ENCODE results near the gene PTPRE.

PTPRE gene

DNA sequence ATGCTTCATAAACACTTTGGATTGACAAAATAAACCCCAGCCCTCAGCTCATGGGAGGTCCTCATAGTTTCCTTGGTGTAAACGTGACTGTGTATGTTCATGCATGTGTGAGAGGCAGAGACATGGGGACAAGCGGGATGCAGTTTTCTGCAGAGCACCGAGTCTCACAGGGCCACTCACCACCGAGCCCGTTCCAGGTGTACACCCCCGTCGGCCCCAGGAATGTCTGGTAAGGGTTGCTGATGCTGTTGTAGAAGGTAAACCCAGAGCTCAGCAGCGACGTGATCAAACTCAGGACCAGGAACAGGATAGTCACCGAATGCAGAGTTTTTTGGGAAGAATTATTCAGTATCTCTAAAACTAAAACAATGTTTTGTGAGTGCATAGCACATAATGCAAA lies 23.4 kb upstream of the PTPRE start:
- H3K9ac ChIP-seq (ENCODE audit: low read length), result no peak overlapping the region
- H3K27ac ChIP-seq (ENCODE audit: low read depth, low read length), result no peak overlapping the region
- no peaks in the 10 kb centered on the region for H3K27me3 ChIP-seq (ENCODE audit: control insufficient read depth in 1 of 2, insufficient read depth in 2 of 2, low read length in 2 of 2)
- no peaks in the 10 kb centered on the region for H3K36me3 ChIP-seq (ENCODE audit: insufficient read depth, low read length)
- no peaks in the 10 kb centered on the region for H3K9me3 ChIP-seq (ENCODE audit: low read length)
- no peak overlapping the region for H3K4me3 ChIP-seq (ENCODE audit: low read depth in 1 of 2, low read length in 2 of 2)
- H3K4me1 ChIP-seq (ENCODE audit: insufficient read depth, low read length), result no peaks in the 10 kb centered on the region

DNA sequence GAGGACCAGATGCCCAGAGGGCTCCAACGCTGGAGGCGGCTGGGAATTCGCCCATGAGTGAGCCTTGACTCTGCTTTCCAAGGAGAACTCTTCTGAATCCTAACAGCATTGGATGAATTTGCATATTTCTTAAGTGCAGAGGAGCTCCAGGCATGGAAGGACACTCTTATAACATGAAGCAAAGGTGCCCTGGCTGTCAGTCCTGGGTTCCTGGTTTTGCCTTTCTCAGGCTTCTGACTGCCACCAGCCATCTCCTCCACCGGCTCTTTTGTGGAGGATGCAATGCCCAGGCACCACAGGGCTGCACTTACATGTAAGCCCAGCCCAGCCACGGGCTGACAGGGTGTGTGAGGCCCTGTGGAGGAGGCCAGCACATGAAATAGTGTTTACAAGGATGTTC lies 22.4 kb upstream of the PTPRE start:
- no peak overlapping the region for H3K9ac ChIP-seq (ENCODE audit: low read length)
- no peaks in the 10 kb centered on the region for H3K9me3 ChIP-seq (ENCODE audit: low read length)
- no peaks in the 10 kb centered on the region for H3K4me1 ChIP-seq (ENCODE audit: insufficient read depth, low read length)
- no peak overlapping the region for H3K4me3 ChIP-seq (ENCODE audit: low read depth in 1 of 2, low read length in 2 of 2)
- no peaks in the 10 kb centered on the region for H3K36me3 ChIP-seq (ENCODE audit: insufficient read depth, low read length)
- no peaks in the 10 kb centered on the region for H3K27me3 ChIP-seq (ENCODE audit: control insufficient read depth in 1 of 2, insufficient read depth in 2 of 2, low read length in 2 of 2)
- H3K27ac ChIP-seq (ENCODE audit: low read depth, low read length), result no peak overlapping the region

DNA sequence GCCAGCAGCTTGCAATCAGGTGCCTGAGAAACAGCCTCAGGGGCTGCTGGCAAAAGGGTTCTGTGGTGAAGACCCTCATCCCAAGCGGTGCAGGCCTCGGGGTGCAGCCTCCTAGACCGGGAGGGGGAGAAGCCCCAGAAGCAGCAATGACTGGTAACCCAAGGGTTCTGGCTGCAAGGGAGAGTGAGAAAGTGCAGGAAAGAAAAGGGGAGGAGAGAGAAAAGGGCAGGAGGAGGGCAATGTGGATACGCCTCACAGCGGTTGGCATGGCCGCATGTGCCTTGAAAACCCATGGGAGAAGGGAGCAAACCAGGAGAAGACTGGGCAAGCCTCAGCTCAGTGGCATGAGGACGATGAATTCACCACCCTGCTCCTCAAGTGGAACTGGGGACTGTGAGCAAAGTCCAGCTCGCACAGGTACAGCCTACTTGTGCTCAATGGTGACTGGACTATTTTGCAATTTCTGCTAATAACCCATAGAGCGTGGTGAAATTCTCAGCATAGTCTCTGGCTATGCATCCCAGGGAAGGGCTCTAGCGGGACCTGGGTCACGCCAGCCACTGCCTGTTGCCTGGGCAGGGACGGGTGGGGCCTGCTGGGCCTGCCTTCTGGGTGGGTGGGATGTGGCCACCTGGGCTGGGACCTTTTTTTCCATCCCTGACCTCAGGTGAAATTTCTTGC lies 20.4 kb upstream of the PTPRE start:
- H3K4me3 ChIP-seq (ENCODE audit: low read depth in 1 of 2, low read length in 2 of 2), result no peak overlapping the region
- no peaks in the 10 kb centered on the region for H3K36me3 ChIP-seq (ENCODE audit: insufficient read depth, low read length)
- H3K27ac ChIP-seq (ENCODE audit: low read depth, low read length), result no peak overlapping the region
- no peaks in the 10 kb centered on the region for H3K4me1 ChIP-seq (ENCODE audit: insufficient read depth, low read length)
- H3K9me3 ChIP-seq (ENCODE audit: low read length), result no peaks in the 10 kb centered on the region
- no peak overlapping the region for H3K9ac ChIP-seq (ENCODE audit: low read length)
- no peaks in the 10 kb centered on the region for H3K27me3 ChIP-seq (ENCODE audit: control insufficient read depth in 1 of 2, insufficient read depth in 2 of 2, low read length in 2 of 2)

DNA sequence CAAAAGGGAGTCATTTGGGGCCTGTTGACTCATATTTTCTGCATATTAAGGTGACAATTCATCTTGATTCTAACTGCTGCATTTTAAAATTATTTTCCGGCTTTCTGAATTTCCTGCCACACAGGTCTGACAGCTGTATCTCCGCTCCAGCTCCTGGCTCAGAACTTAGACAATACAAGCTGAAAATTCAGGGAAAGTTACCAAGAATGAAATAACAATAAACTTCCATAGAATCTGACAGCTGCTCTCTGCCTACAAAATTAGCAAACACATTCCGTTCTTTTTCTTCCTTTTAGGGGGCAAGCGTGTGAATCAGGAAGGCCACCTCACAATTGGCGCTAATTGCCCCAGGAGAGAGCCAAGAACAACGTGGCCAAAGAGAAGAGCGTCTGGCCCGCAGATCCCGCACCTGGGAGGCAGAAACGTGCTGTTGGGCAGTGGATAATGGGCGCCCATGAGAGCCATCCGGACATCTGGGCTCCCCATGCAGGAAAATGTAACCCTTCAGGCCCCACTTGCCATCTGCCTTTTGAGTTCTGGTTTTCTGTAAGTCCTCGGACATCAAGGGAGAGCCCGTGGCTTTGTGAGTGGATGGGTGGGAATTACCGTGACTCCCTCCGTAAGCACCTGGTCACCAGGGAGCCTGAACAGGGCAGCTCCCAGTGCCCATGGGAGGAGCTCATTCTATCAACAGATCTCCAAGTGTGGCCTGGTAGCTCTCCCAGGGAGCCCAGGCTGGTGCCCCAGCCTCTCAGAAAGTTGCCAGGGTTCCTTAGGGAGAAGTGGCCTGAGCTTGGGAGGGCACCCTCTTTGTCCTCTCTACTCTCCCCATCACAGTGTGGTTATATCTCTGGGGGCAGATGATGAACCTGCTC lies 19.1 kb upstream of the PTPRE start:
- Histone ChIP-seq H3K4me3 (ENCODE audit: low read depth in 1 of 2, low read length in 2 of 2) (no peak overlapping the region), H3K4me1 (ENCODE audit: insufficient read depth, low read length) (no peaks in the 10 kb centered on the region), H3K27ac (ENCODE audit: low read depth, low read length) (no peak overlapping the region), H3K9ac (ENCODE audit: low read length) (no peak overlapping the region), H3K9me3 (ENCODE audit: low read length) (no peaks in the 10 kb centered on the region), H3K36me3 (ENCODE audit: insufficient read depth, low read length) (no peaks in the 10 kb centered on the region), H3K27me3 (ENCODE audit: control insufficient read depth in 1 of 2, insufficient read depth in 2 of 2, low read length in 2 of 2) (no peaks in the 10 kb centered on the region)

DNA sequence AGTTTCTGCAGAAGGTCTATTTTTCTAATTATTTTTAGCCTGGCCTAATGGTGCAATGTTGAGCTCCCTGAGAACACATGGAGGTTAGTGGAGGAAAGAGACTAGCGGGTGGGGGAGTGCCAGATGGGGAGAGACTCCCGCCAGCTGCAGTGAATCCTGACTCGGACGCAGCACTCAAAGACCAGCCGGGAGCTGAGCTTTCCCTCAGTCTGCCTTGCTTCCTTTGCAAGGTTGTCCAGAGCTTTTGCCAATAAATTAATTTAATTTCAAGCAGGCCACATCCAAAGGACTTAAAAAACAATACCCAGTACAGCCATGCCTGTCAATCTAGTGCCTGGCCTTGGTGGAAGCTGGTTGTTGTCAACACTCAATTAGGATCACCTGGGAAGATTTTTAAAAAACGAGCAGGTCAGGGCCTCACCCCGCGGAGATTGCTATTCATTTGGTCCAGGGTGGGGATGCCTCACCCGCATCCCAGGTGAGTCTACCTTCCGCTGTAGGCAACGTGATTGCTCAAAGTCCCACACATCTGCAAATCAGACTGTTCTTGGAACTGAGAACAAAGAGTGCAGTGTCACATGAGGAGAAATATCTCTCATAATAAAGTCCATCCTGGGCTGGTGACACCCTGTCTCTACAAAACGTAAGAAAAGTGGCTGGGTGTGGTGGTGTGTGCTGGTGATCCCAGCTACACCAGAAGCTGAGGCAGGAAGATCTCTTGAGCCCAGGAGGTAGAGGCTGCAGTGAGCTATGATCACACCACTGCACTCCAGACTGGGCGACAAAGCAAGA lies 18.2 kb upstream of the PTPRE start:
- Histone ChIP-seq H3K4me3 (ENCODE audit: low read depth in 1 of 2, low read length in 2 of 2) (no peak overlapping the region), H3K27ac (ENCODE audit: low read depth, low read length) (no peak overlapping the region), H3K9me3 (ENCODE audit: low read length) (no peaks in the 10 kb centered on the region), H3K4me1 (ENCODE audit: insufficient read depth, low read length) (no peaks in the 10 kb centered on the region), H3K9ac (ENCODE audit: low read length) (no peak overlapping the region), H3K27me3 (ENCODE audit: control insufficient read depth in 1 of 2, insufficient read depth in 2 of 2, low read length in 2 of 2) (no peaks in the 10 kb centered on the region), H3K36me3 (ENCODE audit: insufficient read depth, low read length) (no peaks in the 10 kb centered on the region)

DNA sequence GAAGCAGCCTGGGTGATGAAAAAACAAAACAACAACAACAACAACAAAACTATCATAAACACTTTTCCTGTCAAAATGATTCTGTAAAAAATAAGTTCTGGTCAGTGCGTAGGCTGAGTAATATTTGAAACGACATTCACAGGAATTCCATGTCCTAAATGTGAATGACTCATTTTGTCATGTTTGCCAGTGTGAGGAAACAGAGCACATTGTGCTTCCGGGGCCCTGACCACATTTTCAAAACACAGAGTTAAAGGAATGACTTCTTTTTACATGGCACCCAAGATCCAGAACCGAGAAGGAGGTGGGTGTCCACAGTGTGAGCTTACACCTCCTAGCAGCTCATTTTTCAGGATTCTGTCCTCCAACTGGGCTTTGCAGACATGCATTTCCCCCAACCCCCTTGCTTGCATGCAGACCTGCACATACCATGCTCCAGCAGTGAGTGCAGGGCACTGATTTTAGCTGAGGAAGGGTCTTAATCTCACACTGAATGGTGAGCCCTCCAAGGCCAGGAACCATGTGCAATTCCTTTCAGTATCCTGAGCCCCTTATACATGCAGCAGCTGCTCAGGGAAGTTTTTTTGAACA lies 17.2 kb upstream of the PTPRE start:
- Histone ChIP-seq H3K36me3 (ENCODE audit: insufficient read depth, low read length) (no peaks in the 10 kb centered on the region), H3K27me3 (ENCODE audit: control insufficient read depth in 1 of 2, insufficient read depth in 2 of 2, low read length in 2 of 2) (no peaks in the 10 kb centered on the region), H3K27ac (ENCODE audit: low read depth, low read length) (no peak overlapping the region), H3K9ac (ENCODE audit: low read length) (no peak overlapping the region), H3K9me3 (ENCODE audit: low read length) (no peaks in the 10 kb centered on the region), H3K4me3 (ENCODE audit: low read depth in 1 of 2, low read length in 2 of 2) (no peak overlapping the region), H3K4me1 (ENCODE audit: insufficient read depth, low read length) (no peaks in the 10 kb centered on the region)

DNA sequence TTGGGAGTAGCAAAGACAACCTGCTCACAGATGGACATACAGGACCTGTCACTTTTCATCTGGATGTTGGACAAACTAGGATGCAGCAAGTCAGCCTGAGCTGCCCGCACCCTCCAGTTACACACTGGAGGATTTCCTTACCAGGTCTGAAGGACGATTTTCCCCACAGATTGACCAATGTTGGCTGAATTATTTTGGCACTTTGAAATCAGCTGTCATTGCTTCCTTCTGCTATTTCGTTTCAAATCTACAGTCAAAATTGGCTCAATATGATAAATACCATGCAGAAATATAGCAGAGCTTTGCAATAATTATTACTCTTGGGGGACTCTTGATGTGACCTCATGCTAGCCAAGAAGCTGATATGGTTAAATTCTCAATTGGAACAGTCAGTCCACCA lies 16.7 kb upstream of the PTPRE start:
- Histone ChIP-seq H3K4me3 (ENCODE audit: low read depth in 1 of 2, low read length in 2 of 2) (no peak overlapping the region), H3K4me1 (ENCODE audit: insufficient read depth, low read length) (no peaks in the 10 kb centered on the region), H3K9me3 (ENCODE audit: low read length) (no peaks in the 10 kb centered on the region), H3K9ac (ENCODE audit: low read length) (no peak overlapping the region), H3K27ac (ENCODE audit: low read depth, low read length) (no peak overlapping the region), H3K27me3 (ENCODE audit: control insufficient read depth in 1 of 2, insufficient read depth in 2 of 2, low read length in 2 of 2) (no peaks in the 10 kb centered on the region), H3K36me3 (ENCODE audit: insufficient read depth, low read length) (no peaks in the 10 kb centered on the region)

DNA sequence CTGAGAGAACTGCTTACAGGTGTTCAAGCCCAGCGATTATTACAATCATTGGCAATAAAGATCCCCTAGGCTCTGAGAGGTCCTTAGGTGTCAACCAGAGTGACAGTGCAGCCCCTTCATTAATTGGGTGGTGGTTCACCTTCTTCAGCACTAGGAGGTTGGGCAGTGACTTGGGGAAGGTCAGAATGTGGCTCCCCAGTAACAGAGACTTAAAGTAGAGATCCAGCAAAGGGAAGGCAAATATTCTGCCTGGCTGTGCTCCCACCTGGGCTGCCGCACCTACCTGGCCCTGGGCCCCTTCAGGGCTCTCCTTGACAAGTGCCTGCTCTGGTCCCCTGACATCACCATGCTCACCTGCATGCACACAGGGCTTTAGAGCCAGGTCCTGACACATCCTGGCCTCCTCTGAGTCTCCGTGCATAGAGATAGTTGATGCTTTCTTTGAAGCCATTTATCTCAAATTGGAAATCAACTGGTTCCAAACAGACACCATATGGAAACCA lies 16.0 kb upstream of the PTPRE start:
- H3K4me1 ChIP-seq (ENCODE audit: insufficient read depth, low read length), result no peaks in the 10 kb centered on the region
- no peak overlapping the region for H3K27ac ChIP-seq (ENCODE audit: low read depth, low read length)
- H3K36me3 ChIP-seq (ENCODE audit: insufficient read depth, low read length), result no peaks in the 10 kb centered on the region
- no peaks in the 10 kb centered on the region for H3K27me3 ChIP-seq (ENCODE audit: control insufficient read depth in 1 of 2, insufficient read depth in 2 of 2, low read length in 2 of 2)
- no peak overlapping the region for H3K4me3 ChIP-seq (ENCODE audit: low read depth in 1 of 2, low read length in 2 of 2)
- no peak overlapping the region for H3K9ac ChIP-seq (ENCODE audit: low read length)
- H3K9me3 ChIP-seq (ENCODE audit: low read length), result no peaks in the 10 kb centered on the region

DNA sequence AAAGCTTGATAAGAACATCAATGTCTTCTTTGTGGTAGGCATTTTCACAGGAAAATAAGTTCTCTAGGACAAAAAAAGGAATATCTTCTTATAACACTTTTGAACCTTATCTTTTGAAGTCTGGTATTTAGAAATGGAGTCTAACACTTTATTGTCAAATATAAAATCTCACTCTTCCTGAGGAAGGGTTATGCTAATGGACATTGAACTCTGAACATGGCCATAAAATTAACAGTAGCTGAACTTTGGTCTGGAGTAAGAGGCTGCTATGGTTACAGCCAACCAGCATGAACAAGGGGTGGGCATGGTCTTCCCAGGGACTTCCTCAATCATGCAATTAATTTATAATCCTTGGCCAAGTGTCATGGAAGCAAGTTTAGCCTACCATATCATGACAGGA lies 14.2 kb upstream of the PTPRE start, which contains the start of gene CLRN3:
Gene CLRN3 (minus strand): TSS at position 199 of the 400 bp plus-strand sequence. CDS start 157 bp downstream, at position 42.
- no peaks in the 10 kb centered on the region for H3K27me3 ChIP-seq (ENCODE audit: control insufficient read depth in 1 of 2, insufficient read depth in 2 of 2, low read length in 2 of 2)
- H3K4me3 ChIP-seq (ENCODE audit: low read depth in 1 of 2, low read length in 2 of 2), result no peak within 1 kb of the TSS
- no peak within 1 kb of the TSS for H3K27ac ChIP-seq (ENCODE audit: low read depth, low read length)
- no peaks in the 10 kb centered on the region for H3K9me3 ChIP-seq (ENCODE audit: low read length)
- H3K4me1 ChIP-seq (ENCODE audit: insufficient read depth, low read length), result no peaks in the 10 kb centered on the region
- no peak within 1 kb of the TSS for H3K9ac ChIP-seq (ENCODE audit: low read length)
- no peaks in the 10 kb centered on the region for H3K36me3 ChIP-seq (ENCODE audit: insufficient read depth, low read length)

DNA sequence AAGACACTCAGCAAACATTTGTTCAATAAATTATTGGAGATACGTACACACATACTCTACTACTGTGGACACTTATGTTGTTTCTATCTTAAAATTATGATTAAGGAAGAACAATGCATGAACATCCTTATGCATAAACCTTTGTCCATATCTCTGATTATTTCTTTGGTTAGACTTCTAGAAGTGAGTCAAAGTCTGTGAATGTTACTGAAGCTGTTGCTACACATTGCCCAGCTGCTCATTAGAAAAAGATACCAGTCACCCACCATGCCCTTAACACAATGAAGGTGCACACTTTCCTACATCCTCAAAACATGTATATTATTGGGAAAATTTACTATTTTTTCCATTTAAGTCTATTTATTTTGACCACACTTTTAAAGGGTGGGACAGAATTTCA lies 12.8 kb upstream of the PTPRE start:
- no peaks in the 10 kb centered on the region for H3K4me1 ChIP-seq (ENCODE audit: insufficient read depth, low read length)
- H3K27ac ChIP-seq (ENCODE audit: low read depth, low read length), result no peak overlapping the region
- no peak overlapping the region for H3K9ac ChIP-seq (ENCODE audit: low read length)
- no peaks in the 10 kb centered on the region for H3K9me3 ChIP-seq (ENCODE audit: low read length)
- H3K36me3 ChIP-seq (ENCODE audit: insufficient read depth, low read length), result no peaks in the 10 kb centered on the region
- H3K27me3 ChIP-seq (ENCODE audit: control insufficient read depth in 1 of 2, insufficient read depth in 2 of 2, low read length in 2 of 2), result no peaks in the 10 kb centered on the region
- no peak overlapping the region for H3K4me3 ChIP-seq (ENCODE audit: low read depth in 1 of 2, low read length in 2 of 2)

DNA sequence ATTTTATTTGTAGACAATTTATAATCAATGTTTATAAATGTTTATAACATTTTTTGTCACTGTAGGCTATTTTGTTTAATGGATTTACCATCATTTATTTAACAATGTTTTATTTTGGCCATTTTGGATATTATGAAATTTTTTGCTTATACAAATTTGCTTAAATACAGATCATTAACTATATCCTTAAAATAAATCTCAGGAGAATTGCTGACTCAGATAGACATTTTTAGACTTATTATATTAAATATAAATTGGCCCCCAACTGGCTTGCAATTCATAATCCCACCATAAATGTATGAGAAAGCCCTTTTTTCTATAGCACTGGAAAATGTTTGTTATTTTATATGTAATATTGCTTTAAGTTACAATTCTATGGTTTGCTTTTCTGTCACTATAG lies 10.3 kb upstream of the PTPRE start:
- no peaks in the 10 kb centered on the region for H3K36me3 ChIP-seq (ENCODE audit: insufficient read depth, low read length)
- H3K9me3 ChIP-seq (ENCODE audit: low read length), result no peaks in the 10 kb centered on the region
- no peak overlapping the region for H3K4me3 ChIP-seq (ENCODE audit: low read depth in 1 of 2, low read length in 2 of 2)
- no peaks in the 10 kb centered on the region for H3K27me3 ChIP-seq (ENCODE audit: control insufficient read depth in 1 of 2, insufficient read depth in 2 of 2, low read length in 2 of 2)
- H3K4me1 ChIP-seq (ENCODE audit: insufficient read depth, low read length), result no peaks in the 10 kb centered on the region
- H3K27ac ChIP-seq (ENCODE audit: low read depth, low read length), result no peak overlapping the region
- no peak overlapping the region for H3K9ac ChIP-seq (ENCODE audit: low read length)

Data from muscle layer of colon (tissue), 2 donors.